HG03354 (cell line): ENCODE results near the gene ATP6V0A1.
"Not testable (repeated sequence)": the region's sequence is repeated elsewhere in the genome, so short reads cannot be mapped to it uniquely, and the experiment has no call there.

Source experiments
- ATAC-seq: cut with Tn5 transposase; IDR thresholded peaks from one replicate; pipeline ENCODE4 v1.9.1; 2021; ENCODE audit warnings: mild to moderate bottlenecking; ENCODE audit not compliant: unreplicated experiment, poor library complexity, severe bottlenecking

The ATP6V0A1 gene

GRCh38 chr17:42458497-42459255, at the start of gene ATP6V0A1:
ATP6V0A1 (plus strand) TSS chr17:42458878; CDS start chr17:42460895, 2,017 bp downstream.
- ATAC-seq: peak; percentile 73

- ATAC-seq: no peak
Observed at GRCh38 chr17:42409523-42410318, 49.0 kb upstream of the ATP6V0A1 start.

- no peak for ATAC-seq
Observed at GRCh38 chr17:42410319-42410685, 48.4 kb upstream of the ATP6V0A1 start.

- no peak for ATAC-seq
Observed at GRCh38 chr17:42411361-42411760, 47.3 kb upstream of the ATP6V0A1 start.

GRCh38 chr17:42411905-42412679, 46.6 kb upstream of the ATP6V0A1 start:
- ATAC-seq: no peak

- ATAC-seq: no peak
Observed at GRCh38 chr17:42413464-42414040, 45.1 kb upstream of the ATP6V0A1 start.

GRCh38 chr17:42414704-42415409, 43.8 kb upstream of the ATP6V0A1 start:
- no peak for ATAC-seq

- ATAC-seq: not testable (repeated sequence)
Observed at GRCh38 chr17:42417981-42418380, 40.7 kb upstream of the ATP6V0A1 start.

GRCh38 chr17:42421136-42421506, 37.6 kb upstream of the ATP6V0A1 start:
- no peak for ATAC-seq

GRCh38 chr17:42421507-42422338, 37.0 kb upstream of the ATP6V0A1 start:
- no peak for ATAC-seq

- ATAC-seq: no peak
Observed at GRCh38 chr17:42422412-42422957, 36.2 kb upstream of the ATP6V0A1 start.

- no peak for ATAC-seq
Observed at GRCh38 chr17:42422958-42423712, 35.5 kb upstream of the ATP6V0A1 start, which contains the start of gene CAVIN1. CAVIN1 (minus strand) TSS chr17:42423256; CDS start chr17:42423097, 159 bp downstream.

- no peak for ATAC-seq
Observed at GRCh38 chr17:42423766-42424165, 34.9 kb upstream of the ATP6V0A1 start.

- ATAC-seq: no peak
Observed at GRCh38 chr17:42424991-42425610, 33.6 kb upstream of the ATP6V0A1 start.

GRCh38 chr17:42428141-42428944, 30.3 kb upstream of the ATP6V0A1 start:
- ATAC-seq: no peak

GRCh38 chr17:42429726-42430447, 28.8 kb upstream of the ATP6V0A1 start:
- ATAC-seq: no peak
